IPS DF 6.9 (cell line): ENCODE data around the gene CXCL14.

Source experiments
- DNase-seq: peaks from one replicate; pipeline ENCODE4 v3.0.0-alpha.2; 2013; ENCODE audit warnings: low read depth, low spot score
- H3K27ac ChIP-seq: one replicate; pipeline ENCODE4 v1.5.1; 2013; ENCODE audit warnings: low read length, control low read depth
- H3K27me3 ChIP-seq: 2 replicates; pipeline ENCODE4 v1.6.1; 2013; ENCODE audit warnings: mild to moderate bottlenecking, low read length; ENCODE audit not compliant: control insufficient read depth, insufficient read depth
- H3K36me3 ChIP-seq: 2 replicates; pipeline ENCODE4 v1.6.1; 2013; ENCODE audit warnings: low read length; ENCODE audit not compliant: control insufficient read depth, insufficient read depth
- H3K4me1 ChIP-seq: 2 replicates; pipeline ENCODE4 v1.6.1; 2013; ENCODE audit warnings: low read length; ENCODE audit not compliant: control insufficient read depth, insufficient read depth
- H3K4me3 ChIP-seq: 2 replicates; pipeline ENCODE4 v1.5.1; 2013; ENCODE audit warnings: mild to moderate bottlenecking, low read length
- H3K9me3 ChIP-seq: 2 replicates; pipeline ENCODE4 v1.6.1; 2013; ENCODE audit warnings: low read length, inconsistent platforms; ENCODE audit not compliant: control insufficient read depth, insufficient read depth
- WGBS: extraction: QIAGEN DNeasy Blood & Tissue Kit; methylation state at CpG from one replicate; pipeline ENCODE4 v1.1.7; 2013; ENCODE audit warnings: mixed read lengths, missing lambda C conversion rate; ENCODE audit not compliant: insufficient read length, insufficient coverage; 5-methylcytosine and 5-hydroxymethylcytosine counted together

CXCL14 gene

GRCh38 chr5:135557076-135557838 is 21.5 kb downstream of the CXCL14 start:
- WGBS: no CpG with 5 or more reads among the region's 11 CpGs
- DNase-seq: no peak
- Histone ChIP-seq H3K27ac (no peak overlapping the region), H3K4me1 (no peaks in the 10 kb centered on the region), H3K27me3 (no peaks in the 10 kb centered on the region), H3K4me3 (no peak overlapping the region), H3K36me3 (no peaks in the 10 kb centered on the region), H3K9me3 (no peaks in the 10 kb centered on the region)

- Histone ChIP-seq H3K9me3 (no peaks in the 10 kb centered on the region), H3K27me3 (no peaks in the 10 kb centered on the region; the same call in 1 of the 2 replicates), H3K4me1 (no peaks in the 10 kb centered on the region), H3K4me3 (no peak overlapping the region), H3K27ac (no peak overlapping the region), H3K36me3 (no peaks in the 10 kb centered on the region)
- DNase-seq: no peak
- no CpG with 5 or more reads among the region's 7 CpGs for WGBS
Measured at GRCh38 chr5:135556620-135557019, 22.2 kb downstream of the CXCL14 start.

GRCh38 chr5:135555530-135555929 is 23.3 kb downstream of the CXCL14 start:
- WGBS: no CpG with 5 or more reads among the region's 2 CpGs
- Histone ChIP-seq H3K4me1 (no peaks in the 10 kb centered on the region), H3K27me3 (peaks cover 5% of the 10 kb centered on the region; the same call in 1 of the 2 replicates), H3K27ac (no peak overlapping the region), H3K36me3 (no peaks in the 10 kb centered on the region), H3K9me3 (no peaks in the 10 kb centered on the region), H3K4me3 (no peak overlapping the region)
- DNase-seq: no peak

GRCh38 chr5:135553688-135554462 is 24.9 kb downstream of the CXCL14 start:
- peaks cover 20% of the 10 kb centered on the region for H3K27me3 ChIP-seq
- WGBS: no CpG with 5 or more reads among the region's 8 CpGs
- H3K4me1 ChIP-seq: no peaks in the 10 kb centered on the region; the same call in 1 of the 2 replicates
- no peak for DNase-seq
- no peaks in the 10 kb centered on the region for H3K36me3 ChIP-seq
- H3K4me3 ChIP-seq: no peak overlapping the region
- no peak overlapping the region for H3K27ac ChIP-seq
- H3K9me3 ChIP-seq: no peaks in the 10 kb centered on the region

GRCh38 chr5:135551593-135552447 is 27.0 kb downstream of the CXCL14 start:
- no peak overlapping the region for H3K4me3 ChIP-seq
- no peak for DNase-seq
- peaks cover 41% of the 10 kb centered on the region for H3K27me3 ChIP-seq
- H3K27ac ChIP-seq: no peak overlapping the region
- no peaks in the 10 kb centered on the region for H3K36me3 ChIP-seq
- no CpG with 5 or more reads among the region's 15 CpGs for WGBS
- no peaks in the 10 kb centered on the region; the same call in 1 of the 2 replicates for H3K4me1 ChIP-seq
- no peaks in the 10 kb centered on the region for H3K9me3 ChIP-seq

- H3K9me3 ChIP-seq: no peaks in the 10 kb centered on the region
- H3K27me3 ChIP-seq: peaks cover 65% of the 10 kb centered on the region
- H3K27ac ChIP-seq: no peak overlapping the region
- peaks cover 1% of the 10 kb centered on the region; the same call in 1 of the 2 replicates for H3K4me1 ChIP-seq
- H3K4me3 ChIP-seq: no peak overlapping the region
- H3K36me3 ChIP-seq: no peaks in the 10 kb centered on the region
- no peak for DNase-seq
- WGBS: no CpG with 5 or more reads among the region's 4 CpGs
Measured at GRCh38 chr5:135549413-135549812, 29.4 kb downstream of the CXCL14 start.

- Histone ChIP-seq H3K4me3 (no peak overlapping the region), H3K9me3 (no peaks in the 10 kb centered on the region), H3K27ac (no peak overlapping the region), H3K27me3 (peaks cover 79% of the 10 kb centered on the region), H3K4me1 (peaks cover 1% of the 10 kb centered on the region; the same call in 1 of the 2 replicates), H3K36me3 (no peaks in the 10 kb centered on the region)
- WGBS: no CpG with 5 or more reads among the region's 8 CpGs
- no peak for DNase-seq
Measured at GRCh38 chr5:135547590-135548254, 31.1 kb downstream of the CXCL14 start.

GRCh38 chr5:135546912-135547311 is 31.9 kb downstream of the CXCL14 start:
- Histone ChIP-seq H3K27me3 (peaks cover 86% of the 10 kb centered on the region), H3K27ac (no peak overlapping the region), H3K9me3 (no peaks in the 10 kb centered on the region), H3K4me1 (peaks cover 1% of the 10 kb centered on the region; the same call in 1 of the 2 replicates), H3K4me3 (no peak overlapping the region), H3K36me3 (no peaks in the 10 kb centered on the region)
- no CpG with 5 or more reads among the region's 4 CpGs for WGBS
- no peak for DNase-seq

- no CpG with 5 or more reads among the region's 12 CpGs for WGBS
- Histone ChIP-seq H3K27me3 (peaks cover 92% of the 10 kb centered on the region), H3K4me3 (no peak overlapping the region), H3K9me3 (no peaks in the 10 kb centered on the region), H3K27ac (no peak overlapping the region), H3K4me1 (peaks cover 1% of the 10 kb centered on the region; the same call in 1 of the 2 replicates), H3K36me3 (no peaks in the 10 kb centered on the region)
- no peak for DNase-seq
Measured at GRCh38 chr5:135546101-135546500, 32.7 kb downstream of the CXCL14 start.
